HepG2 (cell line): ENCODE data around the gene SNX7. TPM values are rescaled to one million over a fixed set of nuclear protein-coding genes. Genes with fewer than 3 reads are reported as not detected.

ENCODE experiments used
- BRD4 ChIP-seq: sonication (generic); formaldehyde crosslinking; IDR thresholded peaks from 2 replicates; pipeline ENCODE4 v1.4.0; 2020; ENCODE audit warnings: missing genetic modification reagents
- GABPB1 ChIP-seq: IDR thresholded peaks from 2 replicates; pipeline ENCODE4 v1.6.1; 2016; ENCODE audit warnings: mild to moderate bottlenecking, missing genetic modification reagents, moderate library complexity, missing compliant biosample characterization
- HOXA3 ChIP-seq: sonication (generic); formaldehyde crosslinking; IDR thresholded peaks from 2 replicates; pipeline ENCODE4 v1.5.0; 2020; ENCODE audit warnings: missing genetic modification reagents
- NFE2L1 ChIP-seq: sonication (generic); formaldehyde crosslinking; IDR thresholded peaks from 2 replicates; pipeline ENCODE4 v1.4.0; 2020; ENCODE audit warnings: missing genetic modification reagents, mild to moderate bottlenecking, borderline replicate concordance
- NFYC ChIP-seq: IDR thresholded peaks from 2 replicates; pipeline ENCODE4 v1.6.1; 2016; ENCODE audit warnings: missing genetic modification reagents, missing compliant biosample characterization
- SOX13 ChIP-seq, 3 experiments: fragments of 450-650 bp in 1 of 3; sonication (generic) in 1 of 3; formaldehyde crosslinking in 1 of 3; IDR thresholded peaks in 2 of 3; conservative IDR thresholded peaks in 1 of 3; 2 replicates each; pipeline versions ENCODE4 v1.5.0 to v1.6.1; 2016 to 2020; ENCODE audit warnings: antibody characterized with exemption in 1 of 3, mild to moderate bottlenecking in 1 of 3, missing compliant biosample characterization in 1 of 3, missing genetic modification reagents in 1 of 3, moderate library complexity in 1 of 3
- SP2 ChIP-seq: sonication (generic); formaldehyde crosslinking; IDR thresholded peaks from 2 replicates; pipeline ENCODE4 v1.5.1; 2020; ENCODE audit warnings: mild to moderate bottlenecking, missing genetic modification reagents
- SP4 ChIP-seq: sonication (generic); formaldehyde crosslinking; IDR thresholded peaks from 2 replicates; pipeline ENCODE4 v1.8.1; 2023; ENCODE audit warnings: mild to moderate bottlenecking, missing genetic modification reagents
- SRSF4 ChIP-seq: fragments of 200-400 bp; formaldehyde crosslinking; IDR thresholded peaks from one replicate; pipeline ENCODE4 v1.6.1; 2018; ENCODE audit warnings: mild to moderate bottlenecking, low read depth, low read length, moderate library complexity; ENCODE audit not compliant: poor library complexity, severe bottlenecking
- TCF7 ChIP-seq: sonication (generic); IDR thresholded peaks from 2 replicates; pipeline ENCODE4 v1.6.1; 2016; ENCODE audit warnings: antibody characterized with exemption, low read depth
- TOE1 ChIP-seq: sonication (generic); formaldehyde crosslinking; IDR thresholded peaks from 2 replicates; pipeline ENCODE4 v1.4.0; 2020; ENCODE audit warnings: mild to moderate bottlenecking, missing genetic modification reagents
- ZBTB21 ChIP-seq: sonication (generic); formaldehyde crosslinking; IDR thresholded peaks from 2 replicates; pipeline ENCODE4 v1.4.0; 2020; ENCODE audit warnings: missing genetic modification reagents
- ZNF230 ChIP-seq: sonication (generic); formaldehyde crosslinking; IDR thresholded peaks from 2 replicates; pipeline ENCODE4 v1.4.0; 2020; ENCODE audit warnings: mild to moderate bottlenecking, missing genetic modification reagents
- ZNF256 ChIP-seq: sonication (generic); formaldehyde crosslinking; conservative IDR thresholded peaks from 2 replicates; pipeline ENCODE4 v1.4.0; 2020; ENCODE audit warnings: missing genetic modification reagents
- ZNF292 ChIP-seq: sonication (generic); formaldehyde crosslinking; IDR thresholded peaks from 2 replicates; pipeline ENCODE4 v1.8.1; 2022; ENCODE audit warnings: mild to moderate bottlenecking, low read depth, missing genetic modification reagents, borderline replicate concordance
- ZNF34 ChIP-seq: sonication (generic); formaldehyde crosslinking; IDR thresholded peaks from 2 replicates; pipeline ENCODE4 v1.4.0; 2020; ENCODE audit warnings: mild to moderate bottlenecking, missing genetic modification reagents, borderline replicate concordance
- ZNF430 ChIP-seq: sonication (generic); formaldehyde crosslinking; IDR thresholded peaks from 2 replicates; pipeline ENCODE4 v1.9.0; 2021; ENCODE audit warnings: mild to moderate bottlenecking, missing genetic modification reagents
- ZNF629 ChIP-seq: sonication (generic); formaldehyde crosslinking; conservative IDR thresholded peaks from 2 replicates; pipeline ENCODE4 v1.5.0; 2020; ENCODE audit warnings: missing genetic modification reagents
- ZNF775 ChIP-seq: sonication (generic); formaldehyde crosslinking; IDR thresholded peaks from 2 replicates; pipeline ENCODE4 v1.4.0; 2020; ENCODE audit warnings: missing genetic modification reagents, mild to moderate bottlenecking, moderate library complexity, borderline replicate concordance
- ZNF776 ChIP-seq: sonication (generic); formaldehyde crosslinking; IDR thresholded peaks from 2 replicates; pipeline ENCODE4 v1.4.0; 2020; ENCODE audit warnings: mild to moderate bottlenecking, missing genetic modification reagents
- ZSCAN31 ChIP-seq: sonication (generic); formaldehyde crosslinking; IDR thresholded peaks from 2 replicates; pipeline ENCODE4 v1.5.0; 2020; ENCODE audit warnings: low read depth, mild to moderate bottlenecking, missing genetic modification reagents
- polyA plus RNA-seq, 8 experiments: library from polyadenylated mRNA; depleted of rRNA in 3 of 8; stranded (reverse) in 7 of 8; unstranded in 1 of 8; fragments of >200 nt; fragmentation: Illumina TruSeq in 4 of 8; extraction: Trizol in 4 of 8; gene quantifications; 2 replicates each; pipeline versions ENCODE4 v1.2.1 to v1.2.3, GENCODE V29; 2011 to 2016; ENCODE audit warnings: low read depth in 4 of 8, missing spikeins in 1 of 8, mixed read lengths in 1 of 8; ENCODE audit not compliant: insufficient read depth in 1 of 8
- total RNA-seq, 5 experiments: library from RNA; depleted of rRNA; stranded (reverse); fragments of >200 nt; fragmentation: Illumina TruSeq; extraction: Trizol; gene quantifications; 2 replicates each; pipeline ENCODE4 v1.2.3, GENCODE V29; 2016; ENCODE audit warnings: low read depth in 1 of 5
- TF ChIP-seq, protein P1 (sequence below): sonication (generic); formaldehyde crosslinking; IDR thresholded peaks from 2 replicates; pipeline ENCODE4 v1.5.1; 2020; ENCODE audit warnings: mild to moderate bottlenecking, missing genetic modification reagents, borderline replicate concordance
- TF ChIP-seq, protein P2 (sequence below): sonication (generic); formaldehyde crosslinking; IDR thresholded peaks from 2 replicates; pipeline ENCODE4 v1.8.1; 2023; ENCODE audit warnings: missing genetic modification reagents, mild to moderate bottlenecking, borderline replicate concordance
- TF ChIP-seq, protein P3 (sequence below): sonication (generic); formaldehyde crosslinking; IDR thresholded peaks from 2 replicates; pipeline ENCODE4 v1.4.0; 2020; ENCODE audit warnings: missing genetic modification reagents
- TF ChIP-seq, protein P4 (sequence below): sonication (generic); formaldehyde crosslinking; IDR thresholded peaks from 2 replicates; pipeline ENCODE4 v1.4.0; 2020; ENCODE audit warnings: missing genetic modification reagents; ENCODE audit errors: not compliant biosample characterization

SNX7 gene
- total and polyA plus RNA-seq, 2 of the 13 experiments (the other 11 are each of a cell fraction or from before 2014, with no cell fraction given): 14.3 to 33.5 TPM

DNA sequence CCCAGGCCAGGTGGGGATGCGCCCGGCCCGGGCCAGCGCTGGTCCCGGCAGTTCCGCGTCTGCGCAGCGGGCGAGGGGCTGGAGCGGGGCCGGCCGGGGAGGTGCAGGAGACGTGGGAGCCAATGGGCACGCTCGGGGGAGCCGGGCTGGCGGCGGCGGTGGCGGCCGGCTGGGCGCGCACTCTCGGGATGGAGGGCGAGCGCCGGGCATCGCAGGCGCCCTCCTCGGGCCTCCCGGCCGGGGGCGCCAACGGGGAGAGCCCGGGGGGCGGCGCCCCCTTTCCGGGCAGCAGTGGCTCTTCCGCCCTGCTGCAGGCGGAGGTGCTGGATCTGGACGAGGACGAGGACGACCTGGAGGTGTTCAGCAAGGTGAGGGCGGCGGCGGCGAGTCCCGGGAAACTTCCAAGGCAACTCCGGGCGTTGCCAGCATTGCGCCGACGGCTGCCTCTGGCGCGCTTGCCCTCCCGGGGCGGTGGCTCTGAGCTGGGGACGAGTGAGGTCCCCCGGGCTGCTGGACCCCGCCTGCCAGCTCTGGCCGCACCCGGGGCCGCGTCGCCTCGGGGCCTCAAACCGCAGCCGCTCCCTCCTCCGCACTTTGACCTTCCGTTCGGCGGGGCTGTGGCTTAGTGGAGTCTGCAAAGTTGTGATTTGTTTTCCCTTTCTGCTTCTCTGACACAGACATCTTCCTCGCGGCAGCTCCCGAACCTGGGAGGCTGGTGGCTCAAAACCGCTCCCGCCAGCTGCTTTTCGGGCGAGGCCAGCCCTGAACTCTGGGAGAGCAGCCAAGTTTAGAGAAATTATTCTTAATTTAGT, at the start of gene SNX7 (continued):
- TF ChIP-seq ZNF775 (CRISPR knock-in tag) (no peak), SRSF4 (no peak), ZSCAN31 (no peak; the same call in 1 of the 2 replicates), GABPB1 (CRISPR knock-in tag) (peak; percentile 78), TOE1 (CRISPR knock-in tag) (no peak), ZNF292 (CRISPR knock-in tag) (peak; percentile 75), SOX13 (IDR thresholded peaks at IDR 0.05) (no peak), SOX13 (CRISPR knock-in tag; conservative IDR thresholded peaks at IDR 0.05 in 1 of 2, IDR thresholded peaks at IDR 0.05 in 1 of 2) (peak in 1 of 2 experiments; percentile 31; a peak in 1 of 4 replicates), HOXA3 (CRISPR knock-in tag) (peak; percentile 26), SP2 (CRISPR knock-in tag) (no peak), ZNF430 (CRISPR knock-in tag) (no peak), ZNF629 (CRISPR knock-in tag) (no peak), TCF7 (no peak), ZNF230 (CRISPR knock-in tag) (no peak), ZBTB21 (CRISPR knock-in tag) (no peak), ZNF776 (CRISPR knock-in tag) (peak; percentile 30; the same call in 1 of the 2 replicates), NFYC (no peak), ZNF34 (CRISPR knock-in tag) (0 out of 2 replicates have a peak, but pooled peaks have one; percentile 55), BRD4 (CRISPR knock-in tag) (no peak), SP4 (CRISPR knock-in tag) (peak; percentile 59), ZNF256 (CRISPR knock-in tag) (no peak), NFE2L1 (CRISPR knock-in tag) (no peak; the same call in 1 of the 2 replicates)
- TF ChIP-seq, protein P1, sequence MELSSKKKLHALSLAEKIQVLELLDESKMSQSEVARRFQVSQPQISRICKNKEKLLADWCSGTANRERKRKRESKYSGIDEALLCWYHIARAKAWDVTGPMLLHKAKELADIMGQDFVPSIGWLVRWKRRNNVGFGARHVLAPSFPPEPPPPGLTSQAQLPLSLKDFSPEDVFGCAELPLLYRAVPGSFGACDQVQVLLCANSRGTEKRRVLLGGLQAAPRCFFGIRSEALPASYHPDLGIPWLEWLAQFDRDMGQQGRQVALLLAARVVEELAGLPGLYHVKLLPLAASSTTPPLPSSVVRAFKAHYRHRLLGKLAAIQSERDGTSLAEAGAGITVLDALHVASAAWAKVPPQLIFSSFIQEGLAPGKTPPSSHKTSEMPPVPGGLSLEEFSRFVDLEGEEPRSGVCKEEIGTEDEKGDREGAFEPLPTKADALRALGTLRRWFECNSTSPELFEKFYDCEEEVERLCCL (CRISPR knock-in tag): no peak
- TF ChIP-seq, protein P2, sequence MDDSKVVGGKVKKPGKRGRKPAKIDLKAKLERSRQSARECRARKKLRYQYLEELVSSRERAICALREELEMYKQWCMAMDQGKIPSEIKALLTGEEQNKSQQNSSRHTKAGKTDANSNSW (CRISPR knock-in tag): no peak
- TF ChIP-seq, protein P3, sequence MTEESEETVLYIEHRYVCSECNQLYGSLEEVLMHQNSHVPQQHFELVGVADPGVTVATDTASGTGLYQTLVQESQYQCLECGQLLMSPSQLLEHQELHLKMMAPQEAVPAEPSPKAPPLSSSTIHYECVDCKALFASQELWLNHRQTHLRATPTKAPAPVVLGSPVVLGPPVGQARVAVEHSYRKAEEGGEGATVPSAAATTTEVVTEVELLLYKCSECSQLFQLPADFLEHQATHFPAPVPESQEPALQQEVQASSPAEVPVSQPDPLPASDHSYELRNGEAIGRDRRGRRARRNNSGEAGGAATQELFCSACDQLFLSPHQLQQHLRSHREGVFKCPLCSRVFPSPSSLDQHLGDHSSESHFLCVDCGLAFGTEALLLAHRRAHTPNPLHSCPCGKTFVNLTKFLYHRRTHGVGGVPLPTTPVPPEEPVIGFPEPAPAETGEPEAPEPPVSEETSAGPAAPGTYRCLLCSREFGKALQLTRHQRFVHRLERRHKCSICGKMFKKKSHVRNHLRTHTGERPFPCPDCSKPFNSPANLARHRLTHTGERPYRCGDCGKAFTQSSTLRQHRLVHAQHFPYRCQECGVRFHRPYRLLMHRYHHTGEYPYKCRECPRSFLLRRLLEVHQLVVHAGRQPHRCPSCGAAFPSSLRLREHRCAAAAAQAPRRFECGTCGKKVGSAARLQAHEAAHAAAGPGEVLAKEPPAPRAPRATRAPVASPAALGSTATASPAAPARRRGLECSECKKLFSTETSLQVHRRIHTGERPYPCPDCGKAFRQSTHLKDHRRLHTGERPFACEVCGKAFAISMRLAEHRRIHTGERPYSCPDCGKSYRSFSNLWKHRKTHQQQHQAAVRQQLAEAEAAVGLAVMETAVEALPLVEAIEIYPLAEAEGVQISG (CRISPR knock-in tag): peak; percentile 35; the same call in 1 of the 2 replicates
- TF ChIP-seq, protein P4, sequence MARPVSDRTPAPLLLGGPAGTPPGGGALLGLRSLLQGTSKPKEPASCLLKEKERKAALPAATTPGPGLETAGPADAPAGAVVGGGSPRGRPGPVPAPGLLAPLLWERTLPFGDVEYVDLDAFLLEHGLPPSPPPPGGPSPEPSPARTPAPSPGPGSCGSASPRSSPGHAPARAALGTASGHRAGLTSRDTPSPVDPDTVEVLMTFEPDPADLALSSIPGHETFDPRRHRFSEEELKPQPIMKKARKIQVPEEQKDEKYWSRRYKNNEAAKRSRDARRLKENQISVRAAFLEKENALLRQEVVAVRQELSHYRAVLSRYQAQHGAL (CRISPR knock-in tag): peak; percentile 55
